Endothelial cell (in vitro differentiated cells): ENCODE data around the gene THUMPD1. TPM values are rescaled to one million over a fixed set of nuclear protein-coding genes. Genes with fewer than 3 reads are reported as not detected.
"Not testable (repeated sequence)": the region's sequence is repeated elsewhere in the genome, so short reads cannot be mapped to it uniquely, and the experiment has no call there.

Experiments
- DNase-seq: peaks from one replicate; pipeline ENCODE4 v3.0.0; 2021; ENCODE audit warnings: low spot score
- H3K27ac Mint-ChIP-seq: one replicate; pipeline ENCODE4 v1.8.0; 2021; ENCODE audit warnings: mixed read lengths, inconsistent platforms; ENCODE audit not compliant: unreplicated experiment
- H3K27me3 Mint-ChIP-seq: one replicate; pipeline ENCODE4 v1.8.0; 2021; ENCODE audit warnings: mild to moderate bottlenecking, moderate library complexity, mixed read lengths, inconsistent platforms; ENCODE audit not compliant: unreplicated experiment
- H3K36me3 Mint-ChIP-seq: one replicate; pipeline ENCODE4 v1.8.0; 2021; ENCODE audit warnings: mild to moderate bottlenecking, low read depth, mixed read lengths, inconsistent platforms; ENCODE audit not compliant: unreplicated experiment
- H3K4me1 Mint-ChIP-seq: one replicate; pipeline ENCODE4 v1.8.0; 2021; ENCODE audit warnings: mild to moderate bottlenecking, mixed read lengths, inconsistent platforms; ENCODE audit not compliant: unreplicated experiment
- H3K4me3 Mint-ChIP-seq: one replicate; pipeline ENCODE4 v1.8.0; 2021; ENCODE audit warnings: mild to moderate bottlenecking, mixed read lengths, inconsistent platforms; ENCODE audit not compliant: unreplicated experiment
- H3K9me3 Mint-ChIP-seq: one replicate; pipeline ENCODE4 v1.8.0; 2021; ENCODE audit warnings: mixed read lengths, inconsistent platforms; ENCODE audit not compliant: unreplicated experiment
- CTCF ChIP-seq: fragments of 200-600 bp; sonication (generic); IDR thresholded peaks from one replicate; pipeline ENCODE4 v1.5.0; 2021; ENCODE audit warnings: antibody characterized with exemption; ENCODE audit not compliant: unreplicated experiment
- total RNA-seq: library from RNA; stranded (reverse); fragmentation: NEBNext Ultra II Directional; extraction: Animal tissue kit (Norgen Biotek cat#: 25700); gene quantifications from one replicate; pipeline ENCODE4 v1.2.1, GENCODE V29; 2021; ENCODE audit not compliant: unreplicated experiment

THUMPD1 gene
- total RNA-seq, 1 donor from 2014 or later: 32.2 TPM

- Mint-ChIP-seq H3K4me3 (no peak overlapping the region), H3K27ac (no peak overlapping the region), H3K27me3 (no peaks in the 10 kb centered on the region), H3K4me1 (peaks cover 5% of the 10 kb centered on the region), H3K36me3 (no peaks in the 10 kb centered on the region), H3K9me3 (no peaks in the 10 kb centered on the region)
- DNase-seq: no peak
- no peak for TF ChIP-seq CTCF
Observed at GRCh38 chr16:20761175-20761574, 19.6 kb upstream of the THUMPD1 start.

GRCh38 chr16:20760346-20760745 is 18.7 kb upstream of the THUMPD1 start:
- H3K9me3 Mint-ChIP-seq: no peaks in the 10 kb centered on the region
- no peaks in the 10 kb centered on the region for H3K36me3 Mint-ChIP-seq
- no peaks in the 10 kb centered on the region for H3K27me3 Mint-ChIP-seq
- no peak overlapping the region for H3K4me3 Mint-ChIP-seq
- H3K27ac Mint-ChIP-seq: no peak overlapping the region
- no peak for DNase-seq
- H3K4me1 Mint-ChIP-seq: peaks cover 5% of the 10 kb centered on the region
- TF ChIP-seq CTCF: no peak

GRCh38 chr16:20755799-20756198 is 14.2 kb upstream of the THUMPD1 start:
- not testable (repeated sequence) for H3K4me3 Mint-ChIP-seq, H3K4me1 Mint-ChIP-seq, H3K27ac Mint-ChIP-seq, H3K27me3 Mint-ChIP-seq, H3K36me3 Mint-ChIP-seq, H3K9me3 Mint-ChIP-seq, DNase-seq

GRCh38 chr16:20755238-20755637 is 13.6 kb upstream of the THUMPD1 start:
- no peak overlapping the region for H3K4me3 Mint-ChIP-seq
- no peak overlapping the region for H3K27ac Mint-ChIP-seq
- TF ChIP-seq CTCF: no peak
- H3K4me1 Mint-ChIP-seq: peaks cover 5% of the 10 kb centered on the region
- no peaks in the 10 kb centered on the region for H3K36me3 Mint-ChIP-seq
- no peaks in the 10 kb centered on the region for H3K27me3 Mint-ChIP-seq
- DNase-seq: no peak
- no peaks in the 10 kb centered on the region for H3K9me3 Mint-ChIP-seq

GRCh38 chr16:20753727-20754126 is 12.1 kb upstream of the THUMPD1 start:
- Mint-ChIP-seq H3K36me3 (no peaks in the 10 kb centered on the region), H3K9me3 (no peaks in the 10 kb centered on the region), H3K27me3 (peaks cover 5% of the 10 kb centered on the region), H3K4me3 (no peak overlapping the region), H3K27ac (no peak overlapping the region), H3K4me1 (no peaks in the 10 kb centered on the region)
- no peak for DNase-seq
- no peak for TF ChIP-seq CTCF

- TF ChIP-seq CTCF: no peak
- no peaks in the 10 kb centered on the region for H3K4me1 Mint-ChIP-seq
- H3K9me3 Mint-ChIP-seq: no peaks in the 10 kb centered on the region
- DNase-seq: no peak
- H3K36me3 Mint-ChIP-seq: peaks cover 5% of the 10 kb centered on the region
- peaks cover 5% of the 10 kb centered on the region for H3K27me3 Mint-ChIP-seq
- H3K4me3 Mint-ChIP-seq: no peak overlapping the region
- H3K27ac Mint-ChIP-seq: no peak overlapping the region
Observed at GRCh38 chr16:20750558-20750957, 8.9 kb upstream of the THUMPD1 start.
